Keratinocyte (primary cell): ENCODE measurements around the gene DKK2.

Experiments
- CTCF ChIP-seq, 3 experiments: IDR thresholded peaks in 1 of 3; conservative IDR thresholded peaks in 1 of 3; optimal IDR thresholded peaks in 1 of 3; 2 replicates in 2 of 3; 3 replicates in 1 of 3; pipeline versions ENCODE3 to v1.5.1; 2011; ENCODE audit warnings: low read length in 3 of 3, mild to moderate bottlenecking in 3 of 3, moderate library complexity in 2 of 3, control low read depth in 1 of 3, inconsistent platforms in 1 of 3; ENCODE audit not compliant: insufficient read depth in 2 of 3; ENCODE audit errors: extremely low read depth in 1 of 3
- EZH2 ChIP-seq: IDR thresholded peaks from one replicate; pipeline ENCODE4 v1.6.1; 2012; ENCODE audit warnings: inconsistent platforms, mild to moderate bottlenecking, low read length, moderate library complexity

DNA sequence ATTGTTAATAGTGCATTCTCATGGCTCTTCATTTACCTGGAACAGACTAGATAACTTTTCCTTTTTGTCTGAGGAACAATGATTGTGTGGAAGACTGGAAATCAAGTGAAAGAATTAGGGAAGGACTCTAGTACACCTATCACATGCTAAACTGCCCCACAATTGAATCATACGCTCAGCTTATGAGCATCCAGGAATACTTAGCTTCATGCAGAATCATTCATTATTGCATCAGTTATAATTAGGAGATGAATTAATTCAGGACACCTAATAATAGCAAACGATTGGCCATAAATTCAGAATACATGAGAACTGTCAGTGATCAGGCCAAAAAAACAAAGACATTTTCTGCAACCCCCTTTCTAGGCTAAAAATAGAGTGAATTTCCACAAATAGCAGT, 106.9 kb downstream of the DKK2 start:
- TF ChIP-seq CTCF (optimal IDR thresholded peaks at IDR 0.05 in 1 of 3, IDR thresholded peaks at IDR 0.05 in 1 of 3, conservative IDR thresholded peaks at IDR 0.05 in 1 of 3; ENCODE audit: extremely low read depth in 1 of 3, insufficient read depth in 2 of 3, low read length in 3 of 3) (no peak), EZH2 (no peak)
